ENCODE data around the gene SPO11. TPM values are rescaled to one million over a fixed set of nuclear protein-coding genes. Genes with fewer than 3 reads are reported as not detected.

Gene SPO11
- total RNA-seq, 1 experiment from 2014 or later, result not detected

GRCh38 chr20:57346477-57346876 is 16.9 kb downstream of the SPO11 start:
- no CpG with 5 or more reads among the region's 4 CpGs for WGBS (ENCODE audit: extremely low coverage, insufficient read length, low lambda C conversion rate)
- H3K27me3 Mint-ChIP-seq (ENCODE audit: low read depth), result peaks cover 4% of the 10 kb centered on the region

More at GRCh38 chr20:57346477-57346876, 16.9 kb downstream of the SPO11 start:
- no peak overlapping the region for H4K5ac ChIP-seq (ENCODE audit: insufficient read length, low read depth, low read length)
- no peak overlapping the region for H3K4me3 Mint-ChIP-seq
- no peaks in the 10 kb centered on the region for H4K20me1 ChIP-seq (ENCODE audit: control insufficient read depth, insufficient read depth, insufficient read length)
- no peak overlapping the region for H3K27ac Mint-ChIP-seq
- H3K9me3 Mint-ChIP-seq, result 0 out of 5 replicates have a peak, but pooled peaks cover 0 to 3% of the 10 kb centered on the region in 2 experiments
- H3K9me3 ChIP-seq (ENCODE audit: control insufficient read depth, low read depth, low read length), result no peaks in the 10 kb centered on the region
- H3K79me1 ChIP-seq (ENCODE audit: insufficient read depth, low read depth, low read length, poor library complexity, severe bottlenecking), result no peaks in the 10 kb centered on the region
- peak; percentile 91 for TF ChIP-seq CTCF (conservative IDR thresholded peaks at IDR 0.05)
- no peak overlapping the region for H3K18ac ChIP-seq (ENCODE audit: insufficient read length, low read depth, low read length)
- H3K23ac ChIP-seq (ENCODE audit: insufficient read length, low read depth, low read length), result no peak overlapping the region
- H2BK20ac ChIP-seq (ENCODE audit: low read depth, low read length, poor library complexity, severe bottlenecking), result no peak overlapping the region
- no peak overlapping the region for H3K9ac ChIP-seq (ENCODE audit: extremely low read depth, insufficient read length, low read length)
- H2BK15ac ChIP-seq (ENCODE audit: low read depth, low read length), result no peak overlapping the region
- H2BK5ac ChIP-seq (ENCODE audit: insufficient read length, low read length), result no peak overlapping the region
- H2BK120ac ChIP-seq (ENCODE audit: low read depth, low read length, poor library complexity, severe bottlenecking), result no peak overlapping the region
- H3K23me2 ChIP-seq (ENCODE audit: insufficient read length, low read depth, low read length, poor library complexity, severe bottlenecking), result peaks cover 1% of the 10 kb centered on the region
- no peak overlapping the region for H4K91ac ChIP-seq (ENCODE audit: insufficient read length, low read depth, low read length)
- peak; percentile 61 for DNase-seq
- H3K27me3 ChIP-seq (ENCODE audit: insufficient read depth, low read length), result no peaks in the 10 kb centered on the region
- H2AK5ac ChIP-seq (ENCODE audit: insufficient read length, low read length), result no peak overlapping the region
- H3K14ac ChIP-seq (ENCODE audit: insufficient read depth, low read length), result no peak overlapping the region
- H2BK12ac ChIP-seq (ENCODE audit: insufficient read length, low read depth, low read length), result no peak overlapping the region
- no peak overlapping the region for H3T11ph ChIP-seq (ENCODE audit: low read length)
- H3K79me2 ChIP-seq (ENCODE audit: insufficient read depth, low read length), result peaks cover 2% of the 10 kb centered on the region; the same call in 1 of the 2 replicates
- no peak overlapping the region for H3K4me2 ChIP-seq (ENCODE audit: insufficient read depth, insufficient read length, low read length)
- no peak overlapping the region for H3K27ac ChIP-seq (ENCODE audit: insufficient read length, low read depth, low read length)
- no peak overlapping the region for H4K8ac ChIP-seq (replicated peaks; ENCODE audit: insufficient read length, low read depth, low read length)
- no peak overlapping the region for H3K4ac ChIP-seq (ENCODE audit: low read depth, low read length)
- H3K56ac ChIP-seq (ENCODE audit: insufficient read length, low read depth, low read length), result no peak overlapping the region
- no peaks in the 10 kb centered on the region; a peak in 1 of 7 replicates for H3K36me3 Mint-ChIP-seq (ENCODE audit: insufficient read depth in 1 of 3, low read depth in 3 of 3)
- no peaks in the 10 kb centered on the region for H3K4me1 ChIP-seq (ENCODE audit: insufficient read depth, low read length)
- H2AFZ ChIP-seq (ENCODE audit: low read length), result no peak overlapping the region
- H3K4me1 Mint-ChIP-seq, result no peaks in the 10 kb centered on the region

Data from H9 (cell line).